ENCODE measurements around the gene MRPL41.
"Not testable (repeated sequence)": the region's sequence is repeated elsewhere in the genome, so short reads cannot be mapped to it uniquely, and the experiment has no call there.

The MRPL41 gene

GRCh38 chr9:137551264-137552021 lies at the start of gene MRPL41:
Gene MRPL41 (plus strand): TSS chr9:137551879. CDS start chr9:137552082, 203 bp downstream.
- peak; percentile 88 for DNase-seq (ENCODE audit: low spot score)

- no peak for DNase-seq (ENCODE audit: low spot score)
Measured at GRCh38 chr9:137502008-137502911, 49.4 kb upstream of the MRPL41 start.

DNA sequence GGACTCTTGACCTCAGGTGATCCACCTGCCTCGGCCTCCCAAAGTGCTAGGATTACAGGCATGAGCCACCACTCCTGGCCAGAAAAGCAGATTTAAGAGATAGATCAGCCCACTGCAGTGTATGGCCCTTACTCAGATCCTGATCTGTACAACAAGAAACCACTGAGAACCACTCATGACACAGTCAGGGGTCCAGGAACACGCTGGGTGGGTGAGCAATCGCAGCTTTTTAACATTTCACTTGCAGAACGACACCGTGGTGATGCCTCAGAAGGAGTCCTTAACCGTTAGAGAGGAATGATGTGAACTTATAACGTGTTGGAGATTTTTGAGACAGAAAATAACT lies 47.3 kb upstream of the MRPL41 start:
- no peak for DNase-seq (ENCODE audit: low spot score)

GRCh38 chr9:137505421-137506140 lies 46.1 kb upstream of the MRPL41 start:
- DNase-seq (ENCODE audit: low spot score), result no peak

DNA sequence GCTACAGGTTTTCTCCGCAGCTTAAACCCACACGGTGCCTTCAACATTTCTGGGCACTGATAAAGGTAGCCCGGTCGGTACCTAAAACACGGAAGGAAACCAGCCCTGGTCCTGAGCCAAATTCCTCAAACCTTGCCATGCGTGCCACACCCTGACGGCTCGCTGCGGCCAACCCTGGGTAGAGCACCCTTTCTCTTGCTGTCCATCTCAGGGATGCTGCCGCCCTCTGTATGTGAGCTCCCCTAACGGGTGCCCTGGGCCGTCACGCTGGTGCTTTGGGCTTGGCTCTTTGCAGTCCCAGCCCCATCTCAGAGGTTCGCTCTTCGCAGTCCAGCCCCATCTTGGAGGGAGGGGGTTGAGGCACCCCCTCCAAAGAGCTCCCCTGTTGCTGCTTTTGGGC lies 45.4 kb upstream of the MRPL41 start:
- no peak for DNase-seq (ENCODE audit: low spot score)

DNA sequence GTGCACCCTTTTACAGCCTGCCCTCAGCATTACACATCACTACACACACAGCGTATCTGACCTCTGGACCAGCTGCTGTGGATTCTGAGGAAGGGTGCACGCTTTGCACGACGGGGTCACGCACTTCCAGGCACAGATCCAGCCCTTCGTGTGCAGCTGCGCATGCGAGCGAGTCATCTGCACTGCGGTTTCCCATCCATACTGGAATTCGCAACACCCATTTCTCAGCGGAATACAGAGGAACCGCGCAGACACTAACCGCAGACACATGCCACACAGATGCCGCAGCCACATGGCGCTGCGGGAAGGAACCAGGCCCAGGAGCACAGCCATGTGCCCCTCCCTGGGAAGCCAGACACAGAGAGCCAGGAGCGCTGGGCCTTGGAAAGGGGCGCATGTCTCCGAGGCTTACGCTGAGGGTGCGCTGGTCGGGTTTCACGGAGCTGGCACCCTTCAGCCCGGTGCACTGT lies 44.9 kb upstream of the MRPL41 start:
- no peak for DNase-seq (ENCODE audit: low spot score)

DNA sequence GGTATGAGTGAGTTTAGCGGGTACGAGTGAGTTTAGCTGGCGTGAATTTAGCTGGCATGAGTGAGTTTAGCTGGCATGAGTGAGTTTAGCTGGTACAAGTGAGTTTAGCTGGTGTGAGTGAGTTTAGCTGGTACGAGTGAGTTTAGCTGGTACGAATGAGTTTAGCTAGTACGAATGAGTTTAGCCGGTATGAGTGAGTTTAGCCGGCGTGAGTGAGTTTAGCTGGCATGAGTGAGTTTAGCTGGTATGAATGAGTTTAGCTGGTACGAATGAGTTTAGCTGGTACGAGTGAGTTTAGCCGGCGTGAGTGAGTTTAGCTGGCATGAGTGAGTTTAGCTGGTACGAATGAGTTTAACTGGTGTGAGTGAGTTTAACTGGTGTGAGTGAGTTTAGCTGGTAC lies 42.5 kb upstream of the MRPL41 start:
- DNase-seq (ENCODE audit: low spot score), result no peak

- not testable (repeated sequence) for DNase-seq (ENCODE audit: low spot score)
Measured at GRCh38 chr9:137511126-137511525, 40.6 kb upstream of the MRPL41 start.

- no peak for DNase-seq (ENCODE audit: low spot score)
Measured at GRCh38 chr9:137511758-137512463, 39.8 kb upstream of the MRPL41 start.

DNA sequence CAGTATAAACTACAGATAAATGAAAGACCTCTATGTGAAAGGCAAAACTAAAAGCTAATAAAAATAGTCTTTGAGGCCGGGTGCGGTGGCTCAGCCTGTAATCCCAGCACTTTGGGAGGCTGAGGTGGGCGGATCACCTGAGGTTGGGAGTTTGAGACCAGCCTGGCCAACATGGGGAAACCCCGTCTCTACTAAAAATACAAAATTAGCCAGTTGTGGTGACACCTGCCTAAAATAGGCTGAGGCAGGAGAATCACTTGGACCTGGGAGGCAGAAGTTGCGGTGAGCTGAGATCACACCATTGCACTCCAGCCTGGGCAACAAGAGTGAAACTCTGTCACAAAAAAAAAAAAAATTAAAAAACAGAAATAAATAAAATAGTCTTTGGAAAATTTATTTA lies 38.5 kb upstream of the MRPL41 start:
- DNase-seq (ENCODE audit: low spot score), result not testable (repeated sequence)

GRCh38 chr9:137513801-137514570 lies 37.7 kb upstream of the MRPL41 start:
- not testable (repeated sequence) for DNase-seq (ENCODE audit: low spot score)

DNA sequence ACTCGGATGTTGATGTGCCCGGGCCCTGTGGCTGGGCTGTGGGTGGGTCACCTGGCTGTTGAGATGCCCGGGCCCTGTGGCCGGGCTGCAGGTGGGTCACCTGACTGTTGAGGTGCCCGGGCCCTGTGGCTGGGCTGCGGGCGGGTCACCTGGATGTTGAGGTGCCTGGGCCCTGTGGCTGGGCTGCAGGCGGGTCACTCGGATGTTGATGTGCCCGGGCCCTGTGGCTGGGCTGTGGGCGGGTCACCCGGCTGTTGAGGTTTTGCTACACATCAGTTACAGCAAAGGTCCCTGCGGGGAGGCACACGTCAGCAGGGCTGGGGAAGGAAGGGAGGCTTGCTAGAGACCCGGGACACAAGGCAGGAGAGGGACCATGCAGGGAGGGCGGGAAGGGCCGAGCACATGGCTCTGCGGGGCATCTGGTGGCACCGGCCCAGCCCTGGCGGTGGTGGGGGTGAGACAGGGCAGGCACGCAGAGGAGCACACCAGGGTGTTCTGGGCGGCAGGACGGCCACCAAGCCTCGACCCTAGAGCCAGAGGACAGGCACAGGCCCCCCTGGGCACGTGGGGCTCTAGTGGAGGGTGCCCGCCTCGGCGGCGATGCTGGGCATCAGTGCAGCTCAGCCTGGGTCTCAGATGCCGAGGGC lies 36.9 kb upstream of the MRPL41 start:
- DNase-seq (ENCODE audit: low spot score), result no peak

- DNase-seq (ENCODE audit: low spot score), result no peak
Measured at GRCh38 chr9:137515338-137515724, 36.3 kb upstream of the MRPL41 start.

DNA sequence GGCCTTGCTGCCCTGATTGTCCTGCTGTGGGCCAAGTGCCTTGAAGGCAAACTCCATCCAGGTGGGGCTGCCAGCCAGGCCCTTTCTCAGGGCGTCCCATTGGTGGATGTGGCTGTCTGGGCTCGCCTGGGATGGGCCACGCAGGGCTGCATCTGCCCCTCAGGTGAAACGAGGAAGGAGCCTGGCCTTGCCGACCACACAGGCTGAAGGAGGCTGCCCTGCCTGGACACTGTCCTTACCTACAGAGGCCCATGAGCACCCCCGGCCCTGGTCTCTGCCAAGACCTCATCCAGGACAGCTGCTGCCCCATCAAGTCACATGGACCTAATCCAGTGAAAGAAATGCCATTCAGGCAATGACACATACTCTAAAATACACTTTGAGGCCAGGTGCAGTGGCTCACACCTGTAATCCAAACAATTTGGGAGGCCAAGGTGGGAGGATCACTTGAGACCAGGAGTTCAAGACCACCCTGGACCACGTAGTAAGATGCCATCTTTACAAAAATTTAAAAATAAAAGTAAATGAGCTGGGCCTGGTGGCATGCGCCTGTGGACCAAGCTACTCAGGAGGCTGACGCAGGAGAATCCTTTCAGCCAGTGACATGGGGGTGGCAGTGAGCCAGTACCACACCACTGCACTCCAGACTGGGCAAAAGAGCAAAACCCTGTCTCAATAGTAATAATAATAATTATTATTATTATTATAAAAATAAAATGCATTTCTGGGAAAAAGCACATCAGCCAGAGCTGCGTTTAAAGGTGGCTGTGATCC lies 35.3 kb upstream of the MRPL41 start:
- no peak for DNase-seq (ENCODE audit: low spot score)

DNA sequence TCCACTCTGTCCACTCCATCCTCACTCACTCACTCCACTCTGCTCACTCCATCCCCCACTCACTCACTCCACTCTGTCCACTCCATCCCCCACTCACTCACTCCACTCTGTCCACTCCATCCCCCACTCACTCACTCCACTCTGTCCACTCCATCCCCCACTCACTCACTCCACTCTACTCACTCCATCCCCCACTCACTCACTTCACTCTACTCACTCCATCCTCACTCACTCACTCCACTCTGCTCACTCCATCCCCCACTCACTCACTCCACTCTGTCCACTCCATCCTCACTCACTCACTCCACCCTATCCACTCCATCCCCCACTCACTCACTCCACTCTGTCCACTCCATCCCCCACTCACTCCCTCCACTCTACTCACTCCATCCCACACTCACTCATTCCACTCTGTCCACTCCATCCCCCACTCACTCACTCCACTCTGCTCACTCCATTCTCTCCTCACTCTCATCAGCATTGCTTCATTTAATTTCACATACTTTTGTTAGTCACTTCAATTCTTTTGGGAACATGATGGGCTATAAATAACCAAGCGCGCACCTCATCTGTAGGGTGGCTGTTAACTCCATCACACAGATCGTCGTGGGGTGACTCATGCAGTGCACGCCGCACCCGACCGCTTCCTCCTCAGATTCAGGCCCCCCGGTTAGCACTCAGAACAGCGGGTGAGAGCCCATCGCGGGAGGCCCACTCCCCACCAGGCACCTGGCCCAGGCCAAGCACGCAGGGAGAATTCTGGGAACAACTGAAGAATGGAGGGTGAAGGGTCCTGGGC lies 32.8 kb upstream of the MRPL41 start:
- DNase-seq (ENCODE audit: low spot score), result not testable (repeated sequence)

DNA sequence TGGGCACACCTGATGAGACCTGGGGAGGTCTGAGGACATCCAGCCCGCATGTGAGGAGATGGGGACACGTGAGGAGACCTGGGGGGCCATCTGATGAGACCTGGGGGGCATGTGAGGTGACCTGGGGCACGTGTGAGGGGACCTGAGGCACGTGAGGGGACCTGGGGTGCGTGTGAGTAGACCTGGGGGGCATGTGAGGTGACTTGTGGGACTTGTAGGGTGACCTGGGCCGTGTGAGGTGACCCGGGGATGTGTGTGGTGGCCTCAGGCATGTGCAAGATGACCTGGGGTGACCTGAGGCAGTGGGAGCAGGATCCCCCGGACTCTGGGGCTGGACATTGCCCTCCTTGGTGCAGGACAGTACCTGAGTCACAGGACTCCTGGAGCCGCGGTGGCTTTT lies 32.1 kb upstream of the MRPL41 start:
- DNase-seq (ENCODE audit: low spot score), result no peak

DNA sequence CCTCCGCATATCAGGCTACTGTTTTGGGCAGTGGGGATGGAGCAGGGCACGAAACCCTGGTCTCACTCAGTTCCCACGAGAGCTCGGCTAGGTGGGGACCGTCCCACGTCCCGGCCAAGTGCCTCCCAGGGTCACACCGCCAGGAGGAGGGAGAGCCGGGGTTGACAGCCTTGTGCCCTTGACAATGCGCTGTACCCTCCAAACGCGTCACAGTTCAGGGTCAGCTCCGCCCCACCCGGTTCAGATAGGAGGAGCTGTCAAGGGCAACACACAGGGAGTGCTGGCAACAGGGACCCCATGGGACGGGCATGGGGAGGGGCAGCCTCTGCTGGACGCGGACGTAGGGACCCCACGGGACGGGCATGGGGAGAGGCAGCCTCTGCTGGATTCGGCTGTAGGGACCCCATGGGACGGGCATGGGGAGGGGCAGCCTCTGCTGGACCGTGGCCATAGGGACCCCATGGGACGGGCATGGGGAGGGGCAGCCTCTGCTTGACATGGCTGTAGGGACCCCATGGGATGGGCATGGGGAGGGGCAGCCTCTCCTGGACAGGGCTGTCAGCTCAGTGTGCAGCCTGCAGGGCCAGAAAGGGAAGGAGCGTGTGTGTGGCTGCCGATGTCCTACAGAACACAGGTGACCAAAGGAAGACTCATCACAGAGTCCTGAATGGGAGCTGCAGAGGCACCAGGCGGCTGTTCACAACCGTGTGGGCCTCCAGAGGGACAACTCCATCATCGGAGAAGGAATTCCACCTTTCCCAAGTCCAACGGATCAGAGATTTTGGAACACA lies 30.9 kb upstream of the MRPL41 start:
- no peak for DNase-seq (ENCODE audit: low spot score)

- DNase-seq (ENCODE audit: low spot score), result no peak
Measured at GRCh38 chr9:137521405-137521985, 30.2 kb upstream of the MRPL41 start.

Measured in hematopoietic multipotent progenitor cell treated with erythropoietin and hydrocortisone succinate and interleukin-3 and kit ligand, for 17 days (in vitro differentiated cells).